PFSK-1 (cell line): ENCODE data around the gene SLC15A5.

ENCODE experiments used
- POLR2AphosphoS5 ChIP-seq: IDR thresholded peaks from 2 replicates; pipeline ENCODE4 v1.6.1; 2012; ENCODE audit warnings: low read depth, mild to moderate bottlenecking, control low read depth, low read length, moderate library complexity
- SIN3A ChIP-seq: IDR thresholded peaks from 2 replicates; pipeline ENCODE4 v1.6.1; 2012; ENCODE audit warnings: mild to moderate bottlenecking, low read length, moderate library complexity, borderline replicate concordance; ENCODE audit not compliant: insufficient read depth
- TAF1 ChIP-seq: IDR thresholded peaks from 2 replicates; pipeline ENCODE4 v1.6.1; 2012; ENCODE audit warnings: low read length, control low read depth, borderline replicate concordance; ENCODE audit not compliant: insufficient read depth
- TF ChIP-seq, protein P1 (sequence below), 2 experiments: IDR thresholded peaks; 2 replicates each; pipeline versions ENCODE4 v1.6.1 to v1.8.0; 2011 to 2012; ENCODE audit warnings: low read depth in 2 of 2, low read length in 2 of 2, control low read depth in 1 of 2, inconsistent platforms in 1 of 2, mild to moderate bottlenecking in 1 of 2, moderate library complexity in 1 of 2; ENCODE audit not compliant: insufficient read depth in 1 of 2

DNA sequence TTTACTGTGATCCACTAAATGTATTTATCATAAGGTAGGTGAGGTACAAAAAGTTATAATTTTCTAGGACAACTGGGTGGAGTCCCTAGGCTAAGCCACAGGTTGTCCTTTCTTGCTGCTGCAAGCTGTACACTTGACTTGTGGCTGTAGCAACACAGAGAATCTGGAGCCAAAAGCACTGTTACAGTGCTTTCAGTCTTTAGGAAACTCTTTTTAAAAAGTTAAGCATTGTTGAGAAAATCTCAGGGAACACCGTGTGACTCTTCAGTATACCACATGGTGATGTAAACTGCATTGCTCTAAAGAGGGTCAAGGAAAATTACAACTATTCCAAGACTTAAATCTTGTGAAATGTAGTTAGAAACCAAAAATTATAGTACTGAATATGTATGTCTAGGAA is 11.4 kb downstream of the SLC15A5 start:
- TF ChIP-seq TAF1 (no peak), SIN3A (no peak), POLR2AphosphoS5 (no peak)
- TF ChIP-seq, protein P1, sequence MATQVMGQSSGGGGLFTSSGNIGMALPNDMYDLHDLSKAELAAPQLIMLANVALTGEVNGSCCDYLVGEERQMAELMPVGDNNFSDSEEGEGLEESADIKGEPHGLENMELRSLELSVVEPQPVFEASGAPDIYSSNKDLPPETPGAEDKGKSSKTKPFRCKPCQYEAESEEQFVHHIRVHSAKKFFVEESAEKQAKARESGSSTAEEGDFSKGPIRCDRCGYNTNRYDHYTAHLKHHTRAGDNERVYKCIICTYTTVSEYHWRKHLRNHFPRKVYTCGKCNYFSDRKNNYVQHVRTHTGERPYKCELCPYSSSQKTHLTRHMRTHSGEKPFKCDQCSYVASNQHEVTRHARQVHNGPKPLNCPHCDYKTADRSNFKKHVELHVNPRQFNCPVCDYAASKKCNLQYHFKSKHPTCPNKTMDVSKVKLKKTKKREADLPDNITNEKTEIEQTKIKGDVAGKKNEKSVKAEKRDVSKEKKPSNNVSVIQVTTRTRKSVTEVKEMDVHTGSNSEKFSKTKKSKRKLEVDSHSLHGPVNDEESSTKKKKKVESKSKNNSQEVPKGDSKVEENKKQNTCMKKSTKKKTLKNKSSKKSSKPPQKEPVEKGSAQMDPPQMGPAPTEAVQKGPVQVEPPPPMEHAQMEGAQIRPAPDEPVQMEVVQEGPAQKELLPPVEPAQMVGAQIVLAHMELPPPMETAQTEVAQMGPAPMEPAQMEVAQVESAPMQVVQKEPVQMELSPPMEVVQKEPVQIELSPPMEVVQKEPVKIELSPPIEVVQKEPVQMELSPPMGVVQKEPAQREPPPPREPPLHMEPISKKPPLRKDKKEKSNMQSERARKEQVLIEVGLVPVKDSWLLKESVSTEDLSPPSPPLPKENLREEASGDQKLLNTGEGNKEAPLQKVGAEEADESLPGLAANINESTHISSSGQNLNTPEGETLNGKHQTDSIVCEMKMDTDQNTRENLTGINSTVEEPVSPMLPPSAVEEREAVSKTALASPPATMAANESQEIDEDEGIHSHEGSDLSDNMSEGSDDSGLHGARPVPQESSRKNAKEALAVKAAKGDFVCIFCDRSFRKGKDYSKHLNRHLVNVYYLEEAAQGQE (IDR thresholded peaks at IDR 0.05; ENCODE audit: insufficient read depth in 1 of 2, low read depth in 2 of 2, low read length in 2 of 2): no peak
